Lung (tissue), 12 donors: ENCODE data around the gene EFCAB9. TPM values are rescaled to one million over a fixed set of nuclear protein-coding genes. Genes with fewer than 3 reads are reported as not detected.
A peak's percentile ranks its signal among the peaks of the same experiment; 100 is the strongest.
"Not testable (repeated sequence)": the region's sequence is repeated elsewhere in the genome, so short reads cannot be mapped to it uniquely, and the experiment has no call there.

Experiments used
- ATAC-seq: fragments of 200-7000 bp; cut with Tn5 transposase; one replicate; pipeline ENCODE4 v1.9.1; 2020; ENCODE audit warnings: moderate number of reproducible peaks; ENCODE audit not compliant: insufficient read depth, low FRiP score
- DNase-seq, 3 donors: peaks; one replicate each; pipeline ENCODE4 v3.0.0-alpha.2; 2013 to 2017
- H3K27ac ChIP-seq, 2 donors: one replicate each; pipeline ENCODE4 v1.5.1; 2013; ENCODE audit warnings: mild to moderate bottlenecking in 2 of 2, moderate library complexity in 2 of 2, control low read depth in 1 of 2, inconsistent platforms in 1 of 2, low read depth in 1 of 2, low read length in 1 of 2
- H3K27me3 ChIP-seq, 3 donors: one replicate each; pipeline ENCODE4 v1.5.1; 2013; ENCODE audit warnings: low read length in 2 of 3; ENCODE audit not compliant: control insufficient read depth in 3 of 3, insufficient read depth in 3 of 3
- H3K36me3 ChIP-seq, 4 donors: one replicate each; pipeline ENCODE4 v1.5.1; 2013; ENCODE audit warnings: low read length in 4 of 4, mild to moderate bottlenecking in 1 of 4, moderate library complexity in 1 of 4; ENCODE audit not compliant: control insufficient read depth in 4 of 4, insufficient read depth in 4 of 4
- H3K4me1 ChIP-seq, 5 donors: one replicate each; pipeline ENCODE4 v1.5.1; 2013; ENCODE audit warnings: low read length in 5 of 5, mild to moderate bottlenecking in 2 of 5, moderate library complexity in 1 of 5; ENCODE audit not compliant: control insufficient read depth in 5 of 5, insufficient read depth in 5 of 5
- H3K4me3 ChIP-seq: one replicate; pipeline ENCODE4 v1.5.1; 2013; ENCODE audit warnings: mild to moderate bottlenecking, control low read depth, moderate library complexity
- H3K9ac ChIP-seq, 2 donors: one replicate each; pipeline ENCODE4 v1.5.1; 2013; ENCODE audit warnings: low read length in 2 of 2, control low read depth in 1 of 2; ENCODE audit not compliant: insufficient read depth in 1 of 2
- H3K9me3 ChIP-seq, 4 donors: one replicate each; pipeline ENCODE4 v1.5.1; 2013; ENCODE audit warnings: low read length in 3 of 4, mild to moderate bottlenecking in 1 of 4, moderate library complexity in 1 of 4; ENCODE audit not compliant: control insufficient read depth in 4 of 4, insufficient read depth in 3 of 4
- WGBS, 2 donors: extraction: QIAGEN DNeasy Blood & Tissue Kit; methylation state at CpG; one replicate each; pipeline ENCODE4 v1.1.7; 2013; 5-methylcytosine and 5-hydroxymethylcytosine counted together
- polyA plus RNA-seq, 2 donors: library from polyadenylated mRNA; stranded (reverse); fragments of 200-250 nt; gene quantifications; one replicate each; pipeline ENCODE4 v1.2.1, GENCODE V29; 2013
- total RNA-seq, 2 donors: library from RNA; depleted of rRNA in 1 of 2; stranded (reverse); fragments of >200 nt in 1 of 2; gene quantifications; one replicate each; pipeline ENCODE4 v1.2.1, GENCODE V29; 2014 to 2021
- TF ChIP-seq, protein P1 (sequence below): IDR thresholded peaks from 2 replicates; pipeline ENCODE4 v1.5.1; 2012; ENCODE audit warnings: mild to moderate bottlenecking; ENCODE audit errors: control extremely low read depth, extremely low read depth
- donor health status: control.
- donor health status: control.
- donor health status: Bipolar disorder and iron deficiency.
- donor health status: healthy.
- donor health status: DM: yes; HTN: yes; CAD: no.

Gene EFCAB9
- total and polyA plus RNA-seq, 4 donors = not detected

DNA sequence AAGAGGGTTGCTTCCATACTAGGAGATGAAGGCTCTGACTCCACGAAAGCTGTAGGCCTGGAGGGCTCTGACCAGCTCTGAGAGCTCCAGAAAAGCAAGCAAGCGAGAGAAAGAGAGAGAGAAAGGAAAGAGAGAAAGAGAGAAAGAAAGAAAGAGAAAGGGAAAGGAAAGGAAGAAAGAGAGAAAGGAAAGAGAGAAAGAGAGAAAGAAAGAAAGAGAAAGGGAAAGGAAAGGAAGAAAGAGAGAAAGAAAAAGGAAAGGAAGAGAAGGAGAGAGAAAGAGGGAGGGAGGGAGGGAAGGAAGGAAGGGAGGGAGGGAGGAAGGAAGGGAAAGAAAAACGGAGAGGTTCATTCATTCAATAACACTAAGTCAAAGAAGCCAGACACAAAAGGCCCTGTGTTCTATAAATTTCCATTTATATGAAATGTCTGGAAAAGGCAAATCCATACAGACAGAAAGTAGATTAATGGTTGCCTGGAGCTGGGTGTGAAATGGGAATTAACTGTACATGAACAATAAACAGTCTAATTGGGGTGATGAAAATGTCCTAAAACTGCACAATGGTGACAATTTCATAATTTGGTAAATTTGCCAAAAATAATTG is 4.2 kb upstream of the EFCAB9 start:
- Histone ChIP-seq H3K4me1 (peaks cover 0 to 16% (median 4%) of the 10 kb centered on the region in 5 donors), H3K36me3 (no peaks in the 10 kb centered on the region), H3K27me3 (no peaks in the 10 kb centered on the region), H3K9ac (no peak overlapping the region), H3K9me3 (no peaks in the 10 kb centered on the region), H3K4me3 (no peak overlapping the region), H3K27ac (no peak overlapping the region)
- WGBS, 2 donors = 76 to 77% methylated on average over 3 of the region's 3 CpGs
- TF ChIP-seq, protein P1, sequence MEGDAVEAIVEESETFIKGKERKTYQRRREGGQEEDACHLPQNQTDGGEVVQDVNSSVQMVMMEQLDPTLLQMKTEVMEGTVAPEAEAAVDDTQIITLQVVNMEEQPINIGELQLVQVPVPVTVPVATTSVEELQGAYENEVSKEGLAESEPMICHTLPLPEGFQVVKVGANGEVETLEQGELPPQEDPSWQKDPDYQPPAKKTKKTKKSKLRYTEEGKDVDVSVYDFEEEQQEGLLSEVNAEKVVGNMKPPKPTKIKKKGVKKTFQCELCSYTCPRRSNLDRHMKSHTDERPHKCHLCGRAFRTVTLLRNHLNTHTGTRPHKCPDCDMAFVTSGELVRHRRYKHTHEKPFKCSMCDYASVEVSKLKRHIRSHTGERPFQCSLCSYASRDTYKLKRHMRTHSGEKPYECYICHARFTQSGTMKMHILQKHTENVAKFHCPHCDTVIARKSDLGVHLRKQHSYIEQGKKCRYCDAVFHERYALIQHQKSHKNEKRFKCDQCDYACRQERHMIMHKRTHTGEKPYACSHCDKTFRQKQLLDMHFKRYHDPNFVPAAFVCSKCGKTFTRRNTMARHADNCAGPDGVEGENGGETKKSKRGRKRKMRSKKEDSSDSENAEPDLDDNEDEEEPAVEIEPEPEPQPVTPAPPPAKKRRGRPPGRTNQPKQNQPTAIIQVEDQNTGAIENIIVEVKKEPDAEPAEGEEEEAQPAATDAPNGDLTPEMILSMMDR = no peak
- DNase-seq (no peak), ATAC-seq (no peak)

DNA sequence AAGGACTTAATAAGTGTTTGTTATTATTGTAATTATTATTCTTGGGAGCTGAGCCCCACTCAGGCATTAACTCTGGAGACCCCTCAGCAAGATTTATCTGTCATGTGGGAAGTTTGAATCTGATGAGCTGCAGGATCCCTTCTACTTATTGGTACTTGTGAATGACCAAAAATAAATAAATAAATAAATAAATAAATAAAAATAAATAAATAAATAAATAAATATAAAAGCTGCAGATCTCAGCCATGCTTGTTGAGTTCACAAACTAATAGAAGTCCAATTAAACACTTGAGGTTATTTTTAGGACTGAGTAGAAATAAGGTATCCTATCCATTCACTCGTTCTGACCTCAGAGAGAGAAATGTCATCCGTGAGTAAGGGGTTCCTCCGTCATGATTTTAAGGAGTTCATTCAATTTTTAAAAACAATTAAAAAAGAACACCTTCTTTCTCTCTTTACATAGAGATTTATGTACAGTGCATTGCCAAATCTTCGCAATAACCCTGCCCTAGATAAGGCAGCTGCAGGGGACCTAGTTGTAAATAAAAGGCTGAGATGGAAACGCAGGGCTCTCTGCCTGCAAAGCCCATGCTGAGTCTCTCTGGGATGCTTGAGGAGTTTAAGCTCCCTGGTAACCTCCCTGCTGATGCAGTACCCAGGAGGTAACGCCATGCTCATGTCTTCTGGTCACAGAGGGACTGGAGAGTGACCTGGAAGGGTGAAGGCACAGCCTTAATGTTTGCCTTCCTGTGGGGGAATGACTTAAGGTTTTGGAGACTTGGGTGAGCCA is 1.2 kb downstream of the EFCAB9 start:
- Histone ChIP-seq H3K9ac (no peak overlapping the region), H3K9me3 (no peaks in the 10 kb centered on the region), H3K4me3 (no peak overlapping the region), H3K36me3 (no peaks in the 10 kb centered on the region), H3K4me1 (no peaks in the 10 kb centered on the region), H3K27ac (no peak overlapping the region), H3K27me3 (no peaks in the 10 kb centered on the region)
- DNase-seq (peak in 1 of 3 donors; percentile 27), ATAC-seq (no peak)
- TF ChIP-seq, protein P1 = no peak
- WGBS, 2 donors = 77 to 88% methylated on average over 6 of the region's 6 CpGs

DNA sequence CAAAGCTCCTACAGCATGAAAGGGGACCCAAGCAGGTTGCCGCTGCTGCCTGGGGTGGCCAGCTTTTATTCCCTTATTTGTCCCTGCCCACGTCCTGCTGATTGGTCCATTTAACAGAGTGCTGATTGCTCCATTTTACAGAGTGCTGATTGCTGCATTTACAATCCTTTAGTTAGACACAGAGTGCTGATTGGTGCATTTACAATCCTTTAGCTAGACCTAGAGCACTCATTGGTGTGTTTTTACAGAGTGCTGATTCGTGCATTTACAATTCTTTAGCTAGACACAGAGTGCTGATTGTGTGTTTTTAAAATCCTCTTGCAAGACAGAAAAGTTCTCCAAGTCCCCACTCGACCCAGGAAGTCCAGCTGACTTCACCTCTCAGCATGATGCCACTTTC is 3.8 kb downstream of the EFCAB9 start:
- not testable (repeated sequence) for H3K9ac ChIP-seq, H3K27ac ChIP-seq, H3K27me3 ChIP-seq, DNase-seq, H3K36me3 ChIP-seq, H3K9me3 ChIP-seq, H3K4me1 ChIP-seq, H3K4me3 ChIP-seq, ATAC-seq
- 84 to 86% methylated on average over 4 of the region's 4 CpGs for WGBS, 2 donors

DNA sequence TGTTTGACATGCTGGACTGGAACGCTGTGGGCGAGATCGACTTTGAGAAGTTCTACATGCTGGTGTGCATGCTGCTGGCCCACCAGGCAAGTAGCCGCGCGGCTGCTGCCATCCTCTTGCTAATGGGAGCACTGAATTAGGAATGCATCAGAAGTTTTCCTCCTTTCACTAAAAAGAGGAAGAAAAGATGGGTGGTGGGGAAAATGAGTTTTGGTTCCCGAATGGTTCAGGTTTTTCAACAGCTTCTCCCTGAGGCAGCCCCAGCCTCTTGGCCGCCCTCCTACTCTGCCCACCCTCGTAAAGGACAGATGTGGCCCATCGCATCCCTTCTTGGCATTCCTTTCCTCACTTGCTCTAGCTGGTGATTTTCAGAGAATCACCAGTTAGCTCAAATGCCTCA is 5.5 kb downstream of the EFCAB9 start:
- no peaks in the 10 kb centered on the region for H3K36me3 ChIP-seq
- H3K4me3 ChIP-seq = no peak overlapping the region
- no peak for ATAC-seq
- H3K4me1 ChIP-seq = no peaks in the 10 kb centered on the region
- DNase-seq = no peak
- TF ChIP-seq, protein P1 = no peak
- no peak overlapping the region for H3K27ac ChIP-seq
- H3K27me3 ChIP-seq = no peaks in the 10 kb centered on the region
- no peaks in the 10 kb centered on the region for H3K9me3 ChIP-seq
- WGBS, 2 donors = 77 to 82% methylated on average over 10 of the region's 10 CpGs
- H3K9ac ChIP-seq = no peak overlapping the region
